H9 (cell line): ENCODE data around the gene ANGPTL1. TPM values are rescaled to one million over a fixed set of nuclear protein-coding genes. Genes with fewer than 3 reads are reported as not detected.
A peak's percentile ranks its signal among the peaks of the same experiment; 100 is the strongest.

ENCODE experiments used
- DNase-seq: peaks from one replicate; pipeline ENCODE4 v3.0.0-alpha.2; 2017
- H2AFZ ChIP-seq: one replicate; pipeline ENCODE4 v1.6.1; 2013; ENCODE audit warnings: mild to moderate bottlenecking, low read length, control low read depth, moderate library complexity
- H2AK5ac ChIP-seq: 2 replicates; pipeline ENCODE4 v1.6.1; 2013; ENCODE audit warnings: low read length, control low read depth, mixed read lengths; ENCODE audit not compliant: insufficient read length
- H2BK120ac ChIP-seq: one replicate; pipeline ENCODE4 v1.6.1; 2013; ENCODE audit warnings: low read depth, mild to moderate bottlenecking, low read length, control low read depth, inconsistent platforms; ENCODE audit not compliant: poor library complexity, severe bottlenecking
- H2BK12ac ChIP-seq: 2 replicates; pipeline ENCODE4 v1.6.1; 2013; ENCODE audit warnings: low read length, control low read depth, mixed read lengths, low read depth; ENCODE audit not compliant: insufficient read length
- H2BK15ac ChIP-seq: 2 replicates; pipeline ENCODE4 v1.6.1; 2013; ENCODE audit warnings: low read depth, low read length, control low read depth
- H2BK20ac ChIP-seq: one replicate; pipeline ENCODE4 v1.6.1; 2013; ENCODE audit warnings: low read depth, mild to moderate bottlenecking, low read length, control low read depth, inconsistent platforms; ENCODE audit not compliant: poor library complexity, severe bottlenecking
- H2BK5ac ChIP-seq: 2 replicates; pipeline ENCODE4 v1.6.1; 2013; ENCODE audit warnings: low read length, control low read depth, mixed read lengths; ENCODE audit not compliant: insufficient read length
- H3K14ac ChIP-seq: 2 replicates; pipeline ENCODE4 v1.6.1; 2013; ENCODE audit warnings: low read length, control low read depth; ENCODE audit not compliant: insufficient read depth
- H3K18ac ChIP-seq: 2 replicates; pipeline ENCODE4 v1.6.1; 2013; ENCODE audit warnings: low read depth, mild to moderate bottlenecking, mixed read lengths, low read length, control low read depth; ENCODE audit not compliant: insufficient read length
- H3K23ac ChIP-seq: 2 replicates; pipeline ENCODE4 v1.6.1; 2013; ENCODE audit warnings: low read length, control low read depth, mixed read lengths, low read depth; ENCODE audit not compliant: insufficient read length
- H3K23me2 ChIP-seq: 2 replicates; pipeline ENCODE4 v1.6.1; 2013; ENCODE audit warnings: low read depth, mild to moderate bottlenecking, mixed read lengths, low read length, control low read depth; ENCODE audit not compliant: insufficient read length, poor library complexity, severe bottlenecking
- H3K27ac ChIP-seq: 2 replicates; pipeline ENCODE4 v1.5.1; 2013; ENCODE audit warnings: low read length, control low read depth, mixed read lengths, low read depth; ENCODE audit not compliant: insufficient read length
- H3K27me3 ChIP-seq: 2 replicates; pipeline ENCODE4 v1.6.1; 2013; ENCODE audit warnings: low read length, control low read depth, inconsistent platforms; ENCODE audit not compliant: insufficient read depth
- H3K4ac ChIP-seq: 2 replicates; pipeline ENCODE4 v1.6.1; 2013; ENCODE audit warnings: low read depth, mild to moderate bottlenecking, control low read depth, inconsistent platforms, low read length, moderate library complexity
- H3K4me1 ChIP-seq: 2 replicates; pipeline ENCODE4 v1.6.1; 2013; ENCODE audit warnings: low read length, control low read depth, inconsistent platforms; ENCODE audit not compliant: insufficient read depth
- H3K4me2 ChIP-seq: 2 replicates; pipeline ENCODE4 v1.6.1; 2013; ENCODE audit warnings: low read length, control low read depth, mixed read lengths; ENCODE audit not compliant: insufficient read length, insufficient read depth
- H3K56ac ChIP-seq: 2 replicates; pipeline ENCODE4 v1.6.1; 2013; ENCODE audit warnings: low read depth, mild to moderate bottlenecking, mixed read lengths, low read length, control low read depth; ENCODE audit not compliant: insufficient read length
- H3K79me1 ChIP-seq: 2 replicates; pipeline ENCODE4 v1.6.1; 2013; ENCODE audit warnings: low read depth, mild to moderate bottlenecking, moderate library complexity, low read length, control low read depth, inconsistent platforms; ENCODE audit not compliant: insufficient read depth, poor library complexity, severe bottlenecking
- H3K79me2 ChIP-seq: 2 replicates; pipeline ENCODE4 v1.6.1; 2013; ENCODE audit warnings: low read length, control low read depth, inconsistent platforms; ENCODE audit not compliant: insufficient read depth
- H3K9ac ChIP-seq: 2 replicates; pipeline ENCODE4 v1.6.1; 2013; ENCODE audit warnings: low read length, control low read depth, mixed read lengths; ENCODE audit not compliant: insufficient read length; ENCODE audit errors: extremely low read depth
- H3K9me3 ChIP-seq: one replicate; pipeline ENCODE4 v1.6.1; 2013; ENCODE audit warnings: low read depth, low read length, inconsistent platforms; ENCODE audit not compliant: control insufficient read depth
- H3T11ph ChIP-seq: one replicate; pipeline ENCODE4 v1.6.1; 2013; ENCODE audit warnings: mild to moderate bottlenecking, low read length, control low read depth, inconsistent platforms
- H4K20me1 ChIP-seq: one replicate; pipeline ENCODE4 v1.6.1; 2013; ENCODE audit not compliant: control insufficient read depth, insufficient read length, insufficient read depth
- H4K5ac ChIP-seq: 2 replicates; pipeline ENCODE4 v1.6.1; 2013; ENCODE audit warnings: low read depth, mild to moderate bottlenecking, mixed read lengths, low read length, control low read depth; ENCODE audit not compliant: insufficient read length
- H4K8ac ChIP-seq: replicated peaks from 2 replicates; pipeline ENCODE4 v1.6.1; 2013; ENCODE audit warnings: low read length, control low read depth, mixed read lengths, low read depth; ENCODE audit not compliant: insufficient read length
- H4K91ac ChIP-seq: 2 replicates; pipeline ENCODE4 v1.6.1; 2013; ENCODE audit warnings: low read depth, mild to moderate bottlenecking, moderate library complexity, mixed read lengths, low read length, control low read depth; ENCODE audit not compliant: insufficient read length
- H3K27ac Mint-ChIP-seq, 3 experiments: 2 replicates in 2 of 3; 3 replicates in 1 of 3; pipeline ENCODE4 v1.8.0; 2020 to 2021; ENCODE audit warnings: mixed read lengths in 3 of 3, mild to moderate bottlenecking in 1 of 3, moderate library complexity in 1 of 3
- H3K27me3 Mint-ChIP-seq: 2 replicates; pipeline ENCODE4 v1.8.0; 2021; ENCODE audit warnings: low read depth, mild to moderate bottlenecking, moderate library complexity, mixed read lengths
- H3K36me3 Mint-ChIP-seq, 3 experiments: 2 replicates in 2 of 3; 3 replicates in 1 of 3; pipeline ENCODE4 v1.8.0; 2020 to 2021; ENCODE audit warnings: low read depth in 3 of 3, mixed read lengths in 3 of 3; ENCODE audit not compliant: insufficient read depth in 1 of 3
- H3K4me1 Mint-ChIP-seq, 2 experiments: 2 replicates each; pipeline ENCODE4 v1.8.0; 2020; ENCODE audit warnings: mixed read lengths in 2 of 2
- H3K4me3 Mint-ChIP-seq, 2 experiments: 2 replicates in 1 of 2; 3 replicates in 1 of 2; pipeline ENCODE4 v1.8.0; 2020 to 2021; ENCODE audit warnings: mild to moderate bottlenecking in 2 of 2, mixed read lengths in 2 of 2, moderate library complexity in 1 of 2
- H3K9me3 Mint-ChIP-seq, 2 experiments: 2 replicates in 1 of 2; 3 replicates in 1 of 2; pipeline ENCODE4 v1.8.0; 2020; ENCODE audit warnings: mild to moderate bottlenecking in 2 of 2, mixed read lengths in 2 of 2, moderate library complexity in 1 of 2
- CTCF ChIP-seq: fragments of 200-600 bp; sonication (generic); conservative IDR thresholded peaks from 3 replicates; pipeline ENCODE4 v1.8.0; 2021; ENCODE audit warnings: antibody characterized with exemption, mild to moderate bottlenecking
- WGBS: extraction: QIAGEN DNeasy Blood & Tissue Kit; methylation state at CpG from one replicate; pipeline ENCODE4 v1.1.7; 2013; ENCODE audit warnings: missing lambda C conversion rate, low lambda C conversion rate, mixed read lengths; ENCODE audit not compliant: insufficient read length; ENCODE audit errors: extremely low coverage; 5-methylcytosine and 5-hydroxymethylcytosine counted together
- total RNA-seq: library from RNA; stranded (reverse); gene quantifications from 2 replicates; pipeline ENCODE4 v1.2.1, GENCODE V29; 2021

ANGPTL1 gene
- total RNA-seq, 1 experiment from 2014 or later = not detected

DNA sequence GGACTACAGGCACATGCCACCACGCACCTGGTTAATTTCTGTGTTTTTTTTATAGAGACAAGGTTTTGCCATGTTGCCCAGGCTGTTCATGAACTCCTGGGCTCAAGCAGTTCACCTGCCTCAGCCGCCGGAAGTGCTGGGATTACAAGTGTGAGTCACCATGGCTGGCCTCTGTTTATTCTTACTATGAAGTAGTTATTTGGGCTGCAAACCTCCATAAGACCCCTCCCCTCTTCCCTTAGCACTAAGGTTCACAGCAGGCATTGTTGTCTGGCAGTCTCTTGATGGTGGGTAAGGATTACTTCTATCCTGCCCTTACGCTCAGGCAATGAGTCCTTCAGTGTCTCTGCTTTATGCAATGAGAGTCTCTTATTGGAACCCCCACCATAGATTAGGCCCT is 51.8 kb downstream of the ANGPTL1 start:
- peak overlapping the region in 1 of 3 experiments; percentile 31; a peak in 2 of 7 replicates for H3K27ac Mint-ChIP-seq

More for the DNA sequence above, 51.8 kb downstream of the ANGPTL1 start:
- Mint-ChIP-seq H3K36me3 (peaks cover 4 to 19% (median 15%) of the 10 kb centered on the region in 3 experiments; a peak in 6 of 7 replicates), H3K4me1 (peaks cover 0 to 4% of the 10 kb centered on the region in 2 experiments; a peak in 1 of 4 replicates), H3K27me3 (no peaks in the 10 kb centered on the region), H3K9me3 (no peaks in the 10 kb centered on the region), H3K4me3 (no peak overlapping the region)
- Histone ChIP-seq H2BK15ac (no peak overlapping the region), H3K4me1 (no peaks in the 10 kb centered on the region), H3K27me3 (no peaks in the 10 kb centered on the region), H2AK5ac (no peak overlapping the region), H2AFZ (no peak overlapping the region), H3K4me2 (no peak overlapping the region), H3K23ac (no peak overlapping the region), H3K27ac (no peak overlapping the region), H4K8ac (no peak overlapping the region), H4K5ac (no peak overlapping the region), H4K91ac (no peak overlapping the region), H3K9me3 (no peaks in the 10 kb centered on the region), H3K56ac (no peak overlapping the region), H2BK12ac (no peak overlapping the region), H3K79me2 (no peaks in the 10 kb centered on the region), H3T11ph (no peak overlapping the region), H3K4ac (no peak overlapping the region), H3K18ac (no peak overlapping the region), H3K79me1 (no peaks in the 10 kb centered on the region), H3K14ac (no peak overlapping the region), H3K23me2 (no peaks in the 10 kb centered on the region), H2BK5ac (no peak overlapping the region), H4K20me1 (no peaks in the 10 kb centered on the region), H3K9ac (no peak overlapping the region), H2BK20ac (no peak overlapping the region), H2BK120ac (no peak overlapping the region)
- no peak for TF ChIP-seq CTCF
- WGBS = no CpG with 5 or more reads among the region's 4 CpGs
- peak; percentile 32 for DNase-seq
